ENCODE data around the gene LPCAT1. TPM values are rescaled to one million over a fixed set of nuclear protein-coding genes. Genes with fewer than 3 reads are reported as not detected.
"Not testable (repeated sequence)": the region's sequence is repeated elsewhere in the genome, so short reads cannot be mapped to it uniquely, and the experiment has no call there.

Gene LPCAT1
- total RNA-seq, 1 donor from 2014 or later: 25.3 TPM

DNA sequence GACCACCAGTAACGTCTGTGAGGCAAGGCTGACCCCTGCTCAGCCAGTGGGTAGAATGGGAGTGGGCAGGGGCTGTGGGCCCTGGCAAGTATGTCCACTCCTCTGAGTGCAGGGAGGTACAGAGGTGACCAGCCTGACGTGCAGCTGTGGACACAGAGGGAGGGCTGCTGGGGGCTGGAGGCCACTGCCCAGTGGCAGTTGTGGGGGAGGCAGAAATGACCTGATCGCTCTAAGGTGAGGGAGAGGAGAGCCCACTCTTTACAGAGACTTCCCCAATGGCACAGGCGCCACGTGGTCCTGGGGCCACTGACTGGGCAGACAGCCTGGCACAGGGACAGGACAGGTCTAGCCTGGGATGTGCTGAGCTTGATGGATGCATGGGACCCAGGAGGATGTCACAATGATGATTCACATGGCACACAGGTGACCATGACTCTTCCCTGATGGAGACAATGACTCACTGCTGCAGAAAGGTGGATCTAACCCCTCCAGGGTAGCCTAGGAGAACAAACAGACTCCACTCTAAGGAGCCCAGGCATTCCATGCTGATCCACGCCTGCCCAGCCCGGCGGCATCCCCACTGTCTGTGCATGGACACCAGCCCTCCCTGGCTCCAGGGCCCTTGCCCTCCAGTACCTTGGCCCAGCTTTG is 7.7 kb downstream of the LPCAT1 start:
- FAIRE-seq (peak; percentile 50), DNase-seq (ENCODE audit: low read depth) (peak; percentile 92)
- TF ChIP-seq, protein P1, sequence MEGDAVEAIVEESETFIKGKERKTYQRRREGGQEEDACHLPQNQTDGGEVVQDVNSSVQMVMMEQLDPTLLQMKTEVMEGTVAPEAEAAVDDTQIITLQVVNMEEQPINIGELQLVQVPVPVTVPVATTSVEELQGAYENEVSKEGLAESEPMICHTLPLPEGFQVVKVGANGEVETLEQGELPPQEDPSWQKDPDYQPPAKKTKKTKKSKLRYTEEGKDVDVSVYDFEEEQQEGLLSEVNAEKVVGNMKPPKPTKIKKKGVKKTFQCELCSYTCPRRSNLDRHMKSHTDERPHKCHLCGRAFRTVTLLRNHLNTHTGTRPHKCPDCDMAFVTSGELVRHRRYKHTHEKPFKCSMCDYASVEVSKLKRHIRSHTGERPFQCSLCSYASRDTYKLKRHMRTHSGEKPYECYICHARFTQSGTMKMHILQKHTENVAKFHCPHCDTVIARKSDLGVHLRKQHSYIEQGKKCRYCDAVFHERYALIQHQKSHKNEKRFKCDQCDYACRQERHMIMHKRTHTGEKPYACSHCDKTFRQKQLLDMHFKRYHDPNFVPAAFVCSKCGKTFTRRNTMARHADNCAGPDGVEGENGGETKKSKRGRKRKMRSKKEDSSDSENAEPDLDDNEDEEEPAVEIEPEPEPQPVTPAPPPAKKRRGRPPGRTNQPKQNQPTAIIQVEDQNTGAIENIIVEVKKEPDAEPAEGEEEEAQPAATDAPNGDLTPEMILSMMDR (IDR thresholded peaks at IDR 0.05; ENCODE audit: insufficient read depth, low read length, severe bottlenecking): no peak
- peaks cover 12% of the 10 kb centered on the region for H3K36me3 ChIP-seq (ENCODE audit: control insufficient read depth, insufficient read depth, low read length)
- no peak overlapping the region for H3K4me3 ChIP-seq (ENCODE audit: low read depth, low read length)
- no peaks in the 10 kb centered on the region for H3K27me3 ChIP-seq (ENCODE audit: control insufficient read depth, insufficient read depth, low read length)

DNA sequence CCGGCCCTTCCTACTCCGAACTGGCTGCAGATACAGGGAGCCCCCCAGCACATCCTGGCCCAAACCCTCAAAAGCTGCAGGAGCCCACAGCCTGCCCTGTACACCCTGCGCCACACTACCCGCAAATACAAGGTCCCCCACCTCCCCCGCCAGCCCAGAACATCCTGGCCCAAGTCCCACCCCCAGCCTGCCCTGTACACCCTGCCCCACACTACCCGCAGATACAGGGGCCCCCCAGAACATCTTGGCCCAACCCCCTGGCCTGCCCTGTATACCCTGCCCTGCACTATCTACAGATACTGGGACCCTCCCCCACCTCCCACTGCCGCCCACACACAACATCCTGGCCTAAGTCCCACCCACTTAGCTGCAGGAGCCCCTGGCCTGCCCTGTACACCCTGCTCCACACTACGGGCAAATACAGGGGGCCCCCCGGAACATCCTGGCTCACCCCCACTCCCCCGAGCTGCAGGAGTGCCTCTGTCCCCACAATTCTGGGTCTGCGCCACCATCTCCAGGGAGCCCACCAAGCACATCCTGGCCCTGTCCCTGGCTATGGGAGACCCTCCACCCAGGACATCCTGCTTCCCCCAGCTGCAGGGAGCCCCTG is 8.3 kb downstream of the LPCAT1 start:
- TF ChIP-seq, protein P1 (IDR thresholded peaks at IDR 0.05; ENCODE audit: insufficient read depth, low read length, severe bottlenecking): no peak
- Histone ChIP-seq H3K4me3 (ENCODE audit: low read depth, low read length) (no peak overlapping the region), H3K27me3 (ENCODE audit: control insufficient read depth, insufficient read depth, low read length) (no peaks in the 10 kb centered on the region), H3K36me3 (ENCODE audit: control insufficient read depth, insufficient read depth, low read length) (peaks cover 10% of the 10 kb centered on the region)
- FAIRE-seq: no peak
- DNase-seq (ENCODE audit: low read depth): no peak

DNA sequence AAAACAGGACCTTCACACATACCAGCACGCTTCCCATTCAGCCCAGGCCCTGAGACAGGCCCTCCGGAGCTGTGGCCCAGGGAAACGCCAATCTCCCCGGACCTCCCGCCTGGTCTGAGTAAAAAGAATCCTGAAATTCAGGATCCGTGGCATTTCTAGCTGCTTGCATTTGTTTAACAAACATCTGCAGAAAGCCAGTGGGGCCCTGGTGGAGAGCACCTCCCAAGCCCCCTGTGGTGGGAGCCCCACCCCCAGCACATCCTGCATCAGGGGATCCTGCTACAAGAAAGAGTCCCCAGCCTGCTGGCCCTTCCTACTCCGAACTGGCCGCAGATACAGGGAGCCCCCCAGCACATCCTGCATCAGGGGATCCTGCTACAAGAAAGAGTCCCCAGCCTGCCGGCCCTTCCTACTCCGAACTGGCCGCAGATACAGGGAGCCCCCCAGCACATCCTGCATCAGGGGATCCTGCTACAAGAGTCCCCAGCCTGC is 8.9 kb downstream of the LPCAT1 start:
- not testable (repeated sequence) for DNase-seq (ENCODE audit: low read depth); H3K36me3 ChIP-seq (ENCODE audit: control insufficient read depth, insufficient read depth, low read length); FAIRE-seq

DNA sequence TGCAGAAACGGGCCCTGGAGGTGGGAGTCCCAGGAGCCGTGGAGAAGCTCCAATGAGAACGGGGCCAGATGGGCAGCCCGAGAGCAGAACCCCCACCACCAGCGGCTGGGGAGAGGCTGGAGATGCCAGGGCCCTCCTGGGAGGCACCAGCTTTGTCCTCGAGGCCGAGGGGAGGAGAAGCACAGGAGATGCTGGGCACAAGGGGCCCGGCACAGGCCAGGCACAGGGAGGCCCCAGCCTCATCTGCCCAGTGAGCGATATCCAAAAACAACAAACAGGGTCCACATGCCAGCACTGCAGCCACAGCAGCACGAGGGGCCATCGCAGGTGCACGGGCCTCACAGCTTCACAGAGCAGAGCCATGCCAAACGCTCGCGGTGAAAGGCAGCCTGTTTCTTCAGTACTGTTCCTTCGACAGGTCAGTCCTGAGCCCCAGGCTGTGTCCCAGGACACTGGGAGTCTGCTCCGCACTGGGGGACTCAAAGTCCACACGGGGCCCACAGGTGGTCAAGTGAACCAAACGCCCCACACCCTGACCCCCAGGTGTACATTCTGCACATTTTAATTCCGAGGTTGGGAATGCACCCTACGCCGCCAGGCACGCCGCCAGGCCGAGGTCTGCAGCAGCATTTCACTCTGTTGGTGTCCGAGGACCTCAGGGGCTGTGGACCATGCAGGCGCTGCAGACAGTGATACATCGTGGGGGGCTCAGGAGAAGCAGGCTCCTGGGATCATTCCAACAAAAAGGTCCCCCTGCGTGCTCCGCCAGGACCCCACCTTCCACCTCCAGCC is 9.5 kb downstream of the LPCAT1 start:
- TF ChIP-seq, protein P1 (IDR thresholded peaks at IDR 0.05; ENCODE audit: insufficient read depth, low read length, severe bottlenecking): no peak
- Histone ChIP-seq H3K36me3 (ENCODE audit: control insufficient read depth, insufficient read depth, low read length) (peaks cover 8% of the 10 kb centered on the region), H3K4me3 (ENCODE audit: low read depth, low read length) (no peak overlapping the region), H3K27me3 (ENCODE audit: control insufficient read depth, insufficient read depth, low read length) (no peaks in the 10 kb centered on the region)
- FAIRE-seq (no peak), DNase-seq (ENCODE audit: low read depth) (no peak)

More for the DNA sequence above, 8.9 kb downstream of the LPCAT1 start:
- H3K4me3 ChIP-seq (ENCODE audit: low read depth, low read length); H3K27me3 ChIP-seq (ENCODE audit: control insufficient read depth, insufficient read depth, low read length): not testable (repeated sequence)

DNA sequence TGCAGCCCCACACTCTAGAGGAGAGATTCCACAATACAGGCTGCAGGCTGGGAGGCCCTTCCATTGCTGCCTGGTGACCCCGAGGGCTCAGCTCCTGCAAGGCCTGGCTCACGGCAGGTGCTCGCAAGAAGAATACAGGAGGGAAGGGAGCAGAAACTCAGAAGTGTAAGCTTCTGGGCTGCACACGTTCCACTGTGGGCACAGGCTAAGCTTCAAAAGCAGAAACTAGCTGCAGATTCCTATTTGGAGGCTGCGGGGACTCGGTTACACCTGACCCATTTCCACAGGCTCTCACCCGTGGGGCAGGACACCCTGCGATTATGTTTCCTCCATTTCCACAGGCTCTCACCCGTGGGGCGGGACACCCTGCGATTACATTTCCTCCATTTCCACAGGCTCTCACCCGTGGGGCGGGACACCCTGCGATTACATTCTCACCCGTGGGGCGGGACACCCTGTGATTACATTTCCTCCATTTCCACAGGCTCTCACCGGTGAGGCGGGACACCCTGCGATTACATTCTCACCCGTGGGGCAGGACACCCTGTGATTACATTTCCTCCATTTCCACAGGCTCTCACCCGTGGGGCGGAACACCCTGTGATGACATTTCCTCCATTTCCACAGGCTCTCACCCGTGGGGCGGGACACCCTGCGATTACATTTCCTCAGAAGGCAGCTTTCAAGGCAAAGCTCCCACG is 10.3 kb downstream of the LPCAT1 start:
- TF ChIP-seq, protein P1 (IDR thresholded peaks at IDR 0.05; ENCODE audit: insufficient read depth, low read length, severe bottlenecking): no peak
- FAIRE-seq (peak; percentile 72), DNase-seq (ENCODE audit: low read depth) (no peak)
- Histone ChIP-seq H3K4me3 (ENCODE audit: low read depth, low read length) (no peak overlapping the region), H3K27me3 (ENCODE audit: control insufficient read depth, insufficient read depth, low read length) (no peaks in the 10 kb centered on the region), H3K36me3 (ENCODE audit: control insufficient read depth, insufficient read depth, low read length) (peaks cover 5% of the 10 kb centered on the region)

All from bronchial epithelial cell (primary cell).